GOT3 (cell line): ENCODE results near the gene MTHFD1L.
"Not testable (repeated sequence)": the region's sequence is repeated elsewhere in the genome, so short reads cannot be mapped to it uniquely, and the experiment has no call there.

Source experiments
- DNase-seq: peaks from one replicate; lab custom pipeline; 2025; ENCODE audit warnings: mixed read lengths; lab: John Stamatoyannopoulos, UW

Gene MTHFD1L

DNA sequence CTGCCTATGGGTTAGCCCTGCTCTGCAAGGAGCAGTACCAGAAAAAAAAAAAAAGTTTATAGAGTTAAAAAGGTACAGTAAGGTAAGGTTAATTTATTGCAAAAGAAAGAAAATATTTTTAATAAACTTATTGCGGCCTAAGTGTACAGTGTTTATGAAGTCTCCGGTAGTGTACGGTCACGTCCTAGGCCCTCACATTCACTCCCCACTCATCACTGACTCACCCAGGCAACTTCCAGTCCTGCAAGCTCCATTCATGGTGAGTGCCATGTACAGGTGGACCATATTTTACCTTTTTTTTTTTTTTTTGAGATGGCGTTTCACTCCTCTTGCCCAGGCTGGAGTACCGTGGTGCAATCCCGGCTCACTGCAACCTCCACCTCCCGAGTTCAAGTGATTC, 258.1 kb downstream of the MTHFD1L start:
- not testable (repeated sequence) for DNase-seq

DNA sequence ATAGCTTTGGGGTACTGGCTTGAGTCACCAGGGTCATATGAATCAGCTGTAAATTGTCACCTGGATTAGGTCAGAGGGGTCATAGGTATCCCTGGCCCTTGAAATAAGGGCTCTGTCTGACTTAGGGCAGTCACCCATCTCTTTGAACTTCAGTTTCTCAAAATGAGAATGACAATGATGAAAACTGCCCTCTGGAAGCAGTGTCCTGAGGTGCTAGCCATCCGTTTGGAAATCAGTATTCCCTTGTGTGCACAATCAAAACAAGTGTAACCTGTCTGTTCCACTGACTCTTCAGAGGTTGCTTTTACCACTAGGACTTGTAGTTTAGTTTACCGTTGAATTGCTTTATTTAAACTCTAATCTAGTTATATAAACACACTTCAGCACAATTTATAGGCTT, 259.7 kb downstream of the MTHFD1L start:
- not testable (repeated sequence) for DNase-seq

DNA sequence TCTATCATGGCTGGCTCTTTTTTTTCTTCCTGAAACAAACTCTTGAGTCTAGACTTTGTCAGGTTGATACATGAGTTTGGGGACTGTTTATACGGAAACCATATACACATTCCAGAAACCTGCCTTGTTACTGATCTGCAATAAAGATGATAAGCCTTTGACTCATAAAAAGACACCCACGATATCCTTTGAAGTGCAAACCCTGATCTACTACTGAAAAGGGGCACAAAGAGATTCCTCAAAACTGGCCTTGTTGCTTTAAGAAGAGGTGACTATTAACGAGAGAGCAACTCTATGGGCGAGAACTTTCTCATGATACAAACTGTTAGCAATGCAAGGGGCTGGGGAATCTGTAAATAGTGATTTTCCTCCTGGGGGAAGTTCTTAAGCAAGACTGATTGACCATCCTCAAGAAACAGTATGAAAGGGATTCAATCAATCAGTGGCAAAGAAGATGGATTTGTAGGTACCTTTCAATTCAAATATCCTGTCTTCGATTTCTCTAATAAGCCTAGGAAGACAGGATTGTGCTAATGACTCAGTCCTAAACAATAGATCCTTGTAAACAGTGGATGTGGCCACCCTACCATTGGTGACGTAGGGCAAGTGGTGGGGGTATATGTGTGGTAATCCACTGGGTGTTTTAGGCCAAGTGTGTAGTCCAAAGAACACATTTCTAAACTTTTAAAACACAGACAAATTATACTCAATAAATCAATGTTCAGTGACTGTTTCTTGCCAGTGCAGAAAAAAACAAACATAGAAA, 260.3 kb downstream of the MTHFD1L start:
- DNase-seq, result not testable (repeated sequence)

DNA sequence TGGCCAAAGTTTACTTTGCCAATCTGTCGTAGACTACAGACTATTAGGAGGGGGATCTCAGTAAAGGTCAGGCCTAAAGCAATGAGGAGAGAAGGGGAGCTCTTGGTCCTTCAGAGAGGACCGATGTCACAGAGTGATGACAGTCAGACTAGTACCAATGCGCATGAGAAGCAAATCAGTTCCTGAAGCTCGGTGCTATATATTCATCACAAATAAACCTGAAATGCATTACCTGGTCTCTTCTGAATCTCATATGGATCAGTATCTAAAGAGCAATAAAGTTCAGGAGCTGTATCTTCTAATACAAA, 260.9 kb downstream of the MTHFD1L start:
- not testable (repeated sequence) for DNase-seq

DNA sequence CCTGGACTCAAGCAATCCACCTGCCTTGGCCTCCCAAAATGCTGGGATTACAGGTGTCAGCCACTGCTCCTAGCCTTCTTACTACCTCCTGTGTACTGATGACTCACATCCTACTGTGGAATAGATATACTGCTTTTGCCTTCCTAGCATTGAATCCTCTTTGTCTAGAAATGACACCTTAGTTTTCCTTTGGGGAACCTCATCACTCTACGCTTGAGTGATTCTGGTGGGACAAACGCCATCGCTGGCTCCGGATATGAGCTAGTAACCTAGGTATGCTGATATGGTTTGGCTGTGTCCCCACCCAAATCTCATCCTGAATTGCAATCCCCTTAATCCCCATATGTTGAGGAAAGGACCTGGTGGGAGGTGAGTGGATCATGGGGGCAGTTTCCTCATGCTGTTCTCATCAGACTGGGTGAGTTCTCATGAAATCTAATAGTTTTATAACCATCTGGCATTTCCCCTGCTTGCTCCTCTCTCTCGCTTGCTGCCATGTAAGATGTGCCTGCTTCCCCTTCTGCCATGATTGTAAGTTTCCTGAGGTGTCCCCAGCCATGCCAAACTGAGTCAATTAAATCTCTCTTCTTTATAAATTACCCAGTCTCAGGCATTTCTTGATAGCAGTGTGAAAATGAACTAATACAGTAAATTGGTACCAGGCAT, 261.8 kb downstream of the MTHFD1L start:
- not testable (repeated sequence) for DNase-seq

DNA sequence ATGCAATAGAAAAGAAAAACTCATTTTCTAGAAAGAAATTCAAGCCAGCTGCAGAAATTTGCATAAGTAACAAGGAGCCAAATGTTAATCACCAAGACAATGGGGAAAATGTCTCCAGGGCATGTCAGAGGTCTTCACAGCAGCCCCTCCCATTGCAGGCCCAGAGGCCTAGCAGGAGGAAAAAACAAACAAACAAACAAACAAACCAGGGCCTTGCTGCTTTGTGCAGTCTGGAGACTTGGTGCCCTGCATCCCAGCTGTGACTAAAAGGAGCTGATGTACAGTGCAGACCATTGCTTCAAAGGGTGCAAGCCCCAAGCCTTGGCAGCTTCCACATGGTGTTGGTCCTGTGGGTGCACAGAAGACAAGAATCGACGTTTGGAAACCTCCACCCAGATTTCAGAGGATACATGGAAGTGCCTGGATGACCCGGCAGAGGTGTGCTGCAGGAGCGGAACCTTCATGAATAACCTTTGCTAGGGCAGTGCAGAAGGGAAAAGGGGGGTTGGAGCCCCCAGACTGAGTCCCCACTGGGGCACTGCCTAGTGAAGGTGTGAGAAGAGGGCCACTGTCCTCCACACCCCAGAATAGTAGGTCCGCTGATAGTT, 263.4 kb downstream of the MTHFD1L start:
- no peak for DNase-seq

DNA sequence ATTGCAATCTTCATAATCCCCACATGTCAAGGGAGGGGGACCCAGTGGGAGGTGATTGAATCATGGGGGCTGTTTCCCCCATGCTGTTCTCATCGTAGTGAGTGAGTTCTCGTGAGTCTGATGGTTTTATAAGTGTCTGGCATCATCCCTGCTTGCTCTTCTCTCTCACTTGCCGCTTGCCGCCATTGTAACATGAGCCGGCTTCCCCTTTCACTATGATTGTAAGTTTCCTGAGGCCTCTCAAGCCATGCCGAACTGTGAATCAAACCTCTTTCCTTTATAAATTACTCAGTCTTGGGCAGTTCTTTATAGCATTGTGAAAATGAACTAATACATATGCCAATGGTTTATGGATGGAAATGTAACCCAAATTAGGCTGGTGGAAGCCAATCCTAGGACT, 264.8 kb downstream of the MTHFD1L start:
- no peak for DNase-seq

DNA sequence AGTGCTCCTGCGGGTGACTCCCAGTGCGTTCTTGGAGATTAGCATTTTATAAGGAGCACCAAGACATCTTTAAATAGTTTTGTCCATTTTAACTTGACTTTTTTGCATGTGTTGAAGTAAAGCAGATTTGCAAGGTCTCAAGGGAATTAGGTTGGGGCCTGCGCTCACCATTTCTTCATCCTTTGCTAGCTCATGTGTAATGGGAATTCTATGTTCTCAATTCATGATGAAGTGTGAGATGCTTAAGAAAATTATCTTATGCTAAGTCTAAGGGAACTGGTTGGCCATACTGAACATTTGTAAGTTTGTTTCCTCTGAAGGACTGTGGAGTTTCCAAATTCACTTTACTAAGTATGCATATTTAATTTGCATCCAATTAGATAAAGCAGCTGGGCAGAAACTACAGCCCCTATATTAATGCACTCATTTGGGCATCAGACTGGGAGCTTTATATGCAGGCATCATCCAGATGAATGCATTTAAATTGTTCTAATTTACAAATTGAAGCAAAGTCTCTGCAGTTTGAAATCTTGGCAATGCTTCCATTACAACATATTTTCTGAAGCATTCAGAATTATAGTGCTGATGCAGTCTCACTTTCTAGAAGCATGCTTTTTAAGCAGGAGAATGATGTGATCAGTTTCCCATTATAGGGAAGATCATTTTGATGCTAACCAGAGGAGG, 266.0 kb downstream of the MTHFD1L start:
- DNase-seq, result no peak

DNA sequence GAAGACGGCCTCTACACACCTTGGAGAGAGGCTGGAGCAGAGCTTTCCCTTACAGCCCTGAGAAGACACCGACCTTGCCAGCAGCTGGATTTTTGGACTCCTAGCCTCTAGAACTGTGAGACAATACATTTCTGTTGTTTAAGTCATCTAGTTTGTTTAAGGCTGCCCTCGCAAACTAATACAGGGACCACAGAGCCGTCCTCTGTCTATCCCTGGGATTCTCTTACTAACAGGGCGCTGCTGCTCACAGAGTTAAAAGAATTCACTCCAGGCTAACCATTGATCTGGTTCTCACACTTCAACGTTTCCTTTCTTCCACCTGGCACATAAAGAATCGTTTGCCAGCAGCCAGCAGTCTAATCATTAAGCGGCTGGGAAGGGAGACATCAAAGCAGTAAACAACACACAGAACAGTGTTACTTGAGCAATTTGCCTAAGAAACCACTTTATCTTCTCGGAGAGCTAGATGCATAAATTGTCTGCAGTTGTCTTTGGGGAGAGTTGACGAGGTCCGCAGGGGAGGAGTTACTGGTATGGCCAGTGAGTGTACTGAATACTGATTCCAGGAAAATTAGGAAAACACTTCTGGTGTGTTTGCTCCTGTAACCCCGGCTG, 270.7 kb downstream of the MTHFD1L start:
- DNase-seq, result no peak

DNA sequence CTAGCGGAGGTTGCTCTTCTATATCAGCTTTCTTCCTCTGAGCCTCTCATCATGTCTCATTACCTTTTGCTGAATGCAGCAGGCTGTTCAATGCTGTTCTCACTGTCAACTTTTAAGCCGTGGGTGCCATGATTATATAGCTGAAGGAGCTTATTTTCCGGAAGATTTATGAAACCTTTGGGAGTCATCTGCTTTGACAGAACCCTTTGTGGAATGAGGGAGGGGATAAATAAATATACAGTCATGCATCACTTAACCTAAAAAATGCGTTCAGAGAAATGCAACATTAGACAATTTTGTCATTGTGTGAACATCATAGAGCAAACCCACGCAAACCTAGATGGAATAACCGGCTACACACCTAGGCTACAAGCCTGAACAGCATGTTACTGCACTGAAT, 272.0 kb downstream of the MTHFD1L start:
- no peak for DNase-seq

DNA sequence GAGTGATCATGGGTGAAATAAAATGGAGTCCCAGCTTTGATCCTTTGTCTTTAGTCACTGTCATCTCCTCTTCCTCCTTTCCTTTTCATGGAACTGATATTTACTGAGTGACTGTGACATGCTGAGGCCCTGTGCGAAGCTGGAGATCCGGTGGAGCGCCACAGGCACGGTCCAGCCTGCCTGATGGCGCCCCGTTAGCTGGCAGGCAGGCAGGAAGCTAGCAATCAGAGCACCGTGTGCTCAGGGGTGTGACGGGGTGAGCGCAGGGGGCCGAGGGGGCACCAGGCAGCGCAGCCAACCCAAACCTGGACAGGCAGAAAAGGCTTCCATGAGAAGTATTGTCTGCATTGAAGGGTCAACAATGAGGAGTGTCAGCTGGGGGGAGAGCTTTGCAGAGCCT, 274.0 kb downstream of the MTHFD1L start:
- DNase-seq, result no peak

DNA sequence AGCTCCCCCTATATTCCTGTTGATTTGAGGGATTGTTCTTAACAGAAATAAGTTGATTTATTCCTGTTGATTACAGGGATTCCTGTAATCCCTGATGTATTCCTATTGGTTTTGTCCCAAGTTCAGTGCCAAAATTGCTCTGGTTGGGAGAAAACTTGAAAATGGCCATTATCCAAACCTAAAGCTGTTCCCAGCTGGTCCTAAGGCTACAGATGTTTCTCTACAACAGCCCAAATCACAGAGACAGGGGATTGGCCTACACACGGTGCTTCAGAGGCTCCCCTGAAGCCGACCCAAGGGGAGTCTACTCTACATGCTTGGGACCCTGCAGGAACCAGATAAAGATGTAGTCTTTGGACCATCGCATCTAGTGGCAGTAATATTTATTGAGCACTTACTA, 275.3 kb downstream of the MTHFD1L start:
- no peak for DNase-seq

DNA sequence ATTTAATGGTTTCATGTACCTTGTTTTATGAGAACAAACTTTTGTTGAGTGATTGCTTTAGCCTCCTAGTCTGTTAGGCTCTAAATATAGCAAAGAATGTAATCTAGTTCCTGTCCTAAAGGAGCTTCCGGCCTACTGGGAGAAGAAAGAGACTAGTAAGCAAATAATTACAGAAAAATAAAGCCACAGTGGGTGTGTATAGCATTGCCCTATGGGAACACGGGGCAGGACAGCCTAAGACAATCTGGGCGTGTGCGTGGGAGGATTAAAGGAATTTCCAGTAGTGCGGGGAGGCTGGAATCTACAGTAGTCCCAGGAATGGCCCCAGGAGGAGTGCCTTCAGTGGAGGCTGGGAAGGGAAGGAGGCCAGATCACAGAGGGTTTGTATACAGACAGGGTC, 276.2 kb downstream of the MTHFD1L start:
- no peak for DNase-seq

DNA sequence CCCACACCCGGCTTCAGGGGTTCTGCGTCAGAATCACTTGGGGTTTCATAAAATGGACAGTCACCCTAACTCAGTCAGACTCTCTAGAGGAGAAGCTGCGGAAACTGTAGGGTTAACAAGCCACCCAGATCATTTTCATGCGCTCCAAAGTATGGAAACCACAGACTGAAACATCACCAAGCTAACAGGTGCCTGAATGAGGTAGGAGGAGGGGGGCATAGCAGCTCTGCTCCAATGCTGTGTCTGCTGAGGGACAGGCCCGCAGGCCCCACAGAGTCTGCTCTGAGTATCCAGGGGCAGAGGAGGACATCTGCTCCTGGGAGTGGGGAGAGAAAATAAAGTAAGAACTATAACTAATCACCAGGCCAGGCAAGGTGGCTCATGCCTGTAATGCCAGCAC, 277.2 kb downstream of the MTHFD1L start:
- DNase-seq, result no peak

DNA sequence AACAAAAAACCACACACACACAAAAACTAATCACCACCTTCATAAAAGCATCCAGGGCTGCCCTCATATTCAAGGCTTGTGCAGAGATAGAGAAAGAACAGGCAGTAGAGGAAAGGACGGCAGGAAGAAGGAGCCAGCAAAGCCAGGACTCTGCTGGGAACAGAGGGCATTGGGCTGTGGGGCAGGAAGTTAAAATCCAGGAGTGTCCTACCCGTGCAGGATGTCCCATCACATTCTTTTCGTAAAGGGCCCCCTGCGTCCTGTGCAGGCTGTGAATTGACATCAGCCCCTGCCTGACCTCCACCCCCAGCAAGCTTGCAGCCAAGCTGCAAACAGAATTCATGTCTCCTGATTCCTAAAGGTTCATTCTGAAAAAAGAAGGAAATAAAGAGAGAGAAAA, 277.8 kb downstream of the MTHFD1L start:
- no peak for DNase-seq

DNA sequence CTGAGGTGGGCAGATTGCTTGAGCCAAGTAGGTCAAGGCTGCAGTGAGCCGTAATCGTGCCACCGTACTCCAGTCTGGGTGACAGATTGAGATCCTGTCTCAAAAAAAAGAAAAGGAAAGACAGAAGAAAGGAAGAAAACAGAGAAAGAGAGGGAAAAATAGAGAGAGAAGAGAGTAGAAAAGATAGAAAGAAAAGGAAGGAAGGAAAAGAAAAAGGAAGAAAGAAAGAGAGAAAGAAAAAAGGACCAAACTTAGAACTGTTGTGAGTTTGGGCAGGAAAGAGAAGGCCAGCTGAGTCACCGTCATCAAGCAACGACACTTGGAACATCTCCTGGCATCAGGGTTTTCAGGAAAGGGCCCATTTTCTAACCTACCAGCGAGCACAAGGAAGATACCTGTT, 278.3 kb downstream of the MTHFD1L start:
- DNase-seq, result no peak

DNA sequence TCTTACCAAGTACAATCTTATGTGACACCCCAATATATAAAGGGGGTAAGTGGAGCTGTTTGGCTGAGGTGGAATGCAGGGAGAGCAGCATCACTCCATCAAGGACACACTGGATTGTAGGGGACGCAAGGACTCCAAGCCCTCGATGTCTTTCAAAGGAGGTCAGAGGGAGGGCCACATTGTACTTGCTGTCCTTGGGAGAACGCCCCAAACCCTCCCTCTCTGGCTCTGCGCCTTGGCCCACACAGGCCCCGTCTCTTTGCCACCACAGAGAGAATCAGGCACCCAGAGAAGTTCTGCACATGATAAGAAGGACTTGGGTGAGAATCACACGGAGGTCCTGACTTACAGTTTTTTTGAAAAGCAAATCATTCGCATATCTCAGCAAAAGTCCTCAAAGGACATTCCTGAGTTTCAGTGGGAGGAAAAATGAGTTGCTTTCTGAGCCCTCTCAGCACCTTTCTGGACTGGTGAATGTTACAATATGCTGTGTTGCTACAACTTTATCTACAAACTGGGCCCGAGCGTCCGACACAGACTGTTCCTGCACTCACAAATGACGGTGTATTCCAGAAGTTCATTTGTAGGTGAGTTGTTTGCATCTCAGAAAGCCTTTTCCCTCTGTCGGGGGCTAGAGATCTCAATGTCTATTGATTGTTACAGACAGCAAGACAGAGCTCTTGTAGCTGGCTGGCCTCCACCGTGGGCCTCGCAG, 281.8 kb downstream of the MTHFD1L start:
- no peak for DNase-seq

DNA sequence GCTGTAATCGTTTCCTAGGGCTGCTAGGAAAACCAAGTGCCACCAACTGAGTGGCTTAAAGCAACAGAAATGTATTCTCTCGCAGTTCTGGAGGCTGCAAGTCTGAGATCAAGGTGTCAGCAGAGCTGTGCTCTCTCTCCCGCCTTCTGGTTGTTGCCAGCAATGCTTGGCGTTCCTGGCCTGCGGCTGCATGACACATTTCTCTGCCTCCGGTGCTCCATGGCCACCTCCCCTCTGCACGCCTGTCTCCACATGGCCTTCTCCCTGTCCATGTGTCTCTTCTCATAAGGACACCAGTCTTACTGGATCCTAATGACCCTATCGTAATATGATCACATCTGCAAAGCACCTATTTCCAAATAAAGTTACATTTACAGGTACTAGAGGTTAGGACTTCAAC, 282.6 kb downstream of the MTHFD1L start:
- no peak for DNase-seq

DNA sequence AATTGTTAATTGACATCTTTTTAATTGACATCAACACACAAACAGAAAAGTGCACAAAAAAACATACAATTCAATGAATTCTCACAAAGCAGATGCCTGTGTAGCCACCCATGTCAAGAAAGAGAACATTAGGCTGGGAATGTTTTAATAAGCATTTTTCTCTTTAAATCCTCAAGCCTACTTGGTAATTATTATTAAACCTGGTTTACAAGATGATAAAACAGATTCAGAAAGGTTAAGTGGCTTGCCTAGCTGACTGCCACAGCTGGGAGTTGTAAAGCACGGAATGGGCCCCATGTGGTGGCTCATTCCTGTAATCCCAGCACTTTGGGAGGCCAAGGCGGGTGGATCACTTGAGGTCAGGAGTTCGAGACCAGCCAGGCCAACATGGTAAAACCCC, 284.3 kb downstream of the MTHFD1L start:
- no peak for DNase-seq
